Globus pallidus (tissue), 1 donor: ENCODE results near the gene DMGDH.

ENCODE experiments used
- DNase-seq: peaks from one replicate; pipeline ENCODE4 v3.0.0-alpha.2; 2015; ENCODE audit warnings: low spot score

DMGDH gene

DNA sequence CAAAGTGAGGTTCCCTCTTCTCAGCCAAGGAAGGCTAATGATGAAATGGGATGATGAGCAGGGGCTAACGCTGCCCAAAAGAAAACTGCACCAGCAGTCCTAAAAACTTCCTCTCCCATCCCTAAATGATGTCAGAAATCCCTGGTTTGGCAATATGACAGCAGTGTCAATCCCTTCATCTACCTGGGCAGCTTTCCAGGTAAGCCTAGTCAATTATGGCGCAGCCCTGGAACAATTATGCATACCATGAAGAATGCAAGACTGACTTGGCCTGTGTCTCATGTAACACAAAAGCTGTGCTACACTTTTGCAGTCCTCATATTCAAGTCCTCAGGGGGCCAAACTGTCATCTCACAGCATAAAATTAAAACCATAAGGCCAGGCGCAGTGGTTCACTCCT lies 7.0 kb downstream of the DMGDH start:
- no peak for DNase-seq

DNA sequence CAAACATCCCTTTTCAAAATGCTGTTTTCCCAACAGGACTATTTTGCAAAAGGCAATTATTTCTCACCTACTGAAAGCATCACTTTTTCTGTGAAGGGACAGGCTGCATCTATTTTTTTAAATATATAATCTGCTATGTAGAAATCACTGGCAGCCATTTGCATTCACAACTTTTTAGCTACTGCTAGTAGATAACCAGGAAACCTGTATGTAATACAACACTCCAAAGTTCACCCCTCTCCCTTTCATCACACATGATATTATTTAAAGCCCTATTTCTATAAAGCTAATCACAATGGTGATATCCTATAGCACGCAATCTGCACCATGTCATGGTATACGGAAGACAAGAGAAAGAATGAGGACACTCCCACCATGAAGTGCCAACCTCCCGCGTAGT lies 9.8 kb downstream of the DMGDH start:
- no peak for DNase-seq

DNA sequence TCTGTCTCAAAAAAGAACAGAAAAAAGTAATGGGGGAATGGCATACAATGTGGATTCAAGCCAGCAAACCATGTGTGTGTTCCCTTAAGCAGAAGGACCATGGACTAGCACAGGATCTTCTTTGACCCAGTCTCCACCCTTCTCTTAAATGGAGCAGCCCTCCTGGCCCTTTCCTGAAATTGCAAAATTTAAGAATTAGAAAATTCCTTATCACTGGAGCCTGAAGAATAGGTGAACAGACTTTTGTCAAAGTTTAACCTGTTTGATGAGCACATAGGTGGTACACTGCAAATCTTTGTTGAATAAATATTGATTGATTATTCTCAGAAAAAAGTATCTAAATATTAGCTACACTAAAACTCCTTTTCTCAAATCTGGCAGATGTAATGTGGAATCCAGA lies 12.6 kb downstream of the DMGDH start:
- DNase-seq: no peak

DNA sequence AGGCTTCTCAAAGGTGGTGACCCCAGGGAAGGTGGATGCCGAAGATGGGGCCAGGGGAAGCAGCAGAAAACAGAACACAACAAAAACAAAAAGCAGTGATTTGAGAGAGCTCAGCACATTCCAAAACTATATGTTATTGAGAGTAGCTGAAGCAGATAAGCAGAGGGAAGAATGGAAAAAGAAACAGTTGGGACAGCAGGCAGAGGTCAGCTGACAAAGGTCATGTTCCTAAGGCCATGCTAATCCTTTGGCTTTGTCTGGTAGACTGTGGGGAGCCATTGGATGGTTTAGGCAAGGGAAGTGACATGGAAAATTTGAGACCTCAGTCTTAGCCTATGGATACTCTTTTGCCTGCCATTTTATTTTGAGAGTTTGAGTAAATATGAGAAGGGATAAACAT lies 14.5 kb downstream of the DMGDH start:
- no peak for DNase-seq

DNA sequence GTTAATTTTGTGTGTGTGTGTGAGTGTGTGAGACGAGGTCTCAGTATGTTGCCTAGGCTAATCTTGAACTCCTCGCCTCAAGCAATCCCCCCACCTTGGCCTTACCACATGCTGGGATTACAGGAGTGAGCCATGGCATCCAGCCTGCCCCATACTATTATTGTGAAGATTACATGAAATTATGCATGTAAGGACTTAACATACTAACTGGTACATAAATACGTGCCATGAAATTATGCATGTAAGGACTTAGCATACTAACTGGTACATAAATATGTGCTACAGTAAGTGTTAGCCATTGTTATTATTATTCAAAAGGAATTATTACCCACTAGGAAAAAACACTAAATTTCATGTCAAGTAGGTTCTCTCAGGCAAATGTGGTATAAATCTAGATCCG lies 16.2 kb downstream of the DMGDH start:
- no peak for DNase-seq

DNA sequence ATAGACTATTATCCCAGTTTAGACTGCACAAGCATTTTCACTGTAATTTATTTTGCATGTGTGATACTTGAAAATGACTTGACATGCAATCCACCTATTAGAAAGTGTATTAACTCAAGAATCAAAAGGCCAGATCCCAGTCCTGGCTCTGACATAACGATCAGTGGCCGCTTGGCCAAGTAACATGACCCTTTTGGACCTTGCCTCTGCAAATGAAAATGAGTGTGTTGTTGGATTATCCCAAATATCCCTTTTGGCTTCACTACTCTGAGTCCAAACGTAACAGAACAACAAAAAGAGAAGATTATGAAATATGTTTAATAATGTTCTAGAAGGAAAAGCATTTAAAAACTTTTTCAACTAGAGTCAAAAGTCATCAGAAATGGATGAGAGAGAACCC lies 19.0 kb downstream of the DMGDH start:
- DNase-seq: no peak

DNA sequence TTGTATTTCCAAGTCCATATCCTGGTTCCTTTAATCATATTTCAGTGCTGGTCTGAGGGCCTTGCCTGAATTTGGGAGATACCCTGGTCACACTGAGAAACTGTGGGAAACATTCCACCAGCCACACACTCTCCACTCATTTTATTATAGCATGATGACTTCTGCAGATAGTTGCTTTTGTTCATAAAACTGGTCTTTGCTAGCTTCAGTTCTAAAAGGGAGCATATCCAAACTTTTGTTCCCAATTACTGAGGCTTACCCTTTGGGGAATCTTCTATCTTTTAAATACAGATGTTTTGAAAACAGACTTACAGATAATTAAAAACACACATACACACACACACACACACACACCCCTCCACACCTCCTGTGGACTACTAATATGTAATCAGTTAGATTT lies 21.0 kb downstream of the DMGDH start:
- no peak for DNase-seq

DNA sequence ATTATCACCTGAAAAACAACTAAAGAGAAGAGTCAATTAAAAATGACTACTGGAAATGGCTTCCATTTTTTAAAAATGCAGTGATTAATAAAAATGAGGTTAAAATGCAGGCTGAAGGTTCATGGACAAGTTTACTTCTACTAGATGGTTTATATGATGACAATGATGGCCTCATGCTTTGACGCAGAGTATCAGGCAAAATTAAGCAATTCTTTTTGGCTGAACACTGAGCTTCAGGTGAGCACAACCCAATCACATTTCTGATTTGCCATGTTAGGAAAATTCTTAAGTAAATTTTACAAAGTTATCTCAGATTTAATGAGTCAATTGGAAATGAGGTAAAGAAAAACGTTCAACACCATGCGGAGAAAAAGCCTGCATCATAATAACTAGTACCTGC lies 22.3 kb downstream of the DMGDH start:
- no peak for DNase-seq

DNA sequence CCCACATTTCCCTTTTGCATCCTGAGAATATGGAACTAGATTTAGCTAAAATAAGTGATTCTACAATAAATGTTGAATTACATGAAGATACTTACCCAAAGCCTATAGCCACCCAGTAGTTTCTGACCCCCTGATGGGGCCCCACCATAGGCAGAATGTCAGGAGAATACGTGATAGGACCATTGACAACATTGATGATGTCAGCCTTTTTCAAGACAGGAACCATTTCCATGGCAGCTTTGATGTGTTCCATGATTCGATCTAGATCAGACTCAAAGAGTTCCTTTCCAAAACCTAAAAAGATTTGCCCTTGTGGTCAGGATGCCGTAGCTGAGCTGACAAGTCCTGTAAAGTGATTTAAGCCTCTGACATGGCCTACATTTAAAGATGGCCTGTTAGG lies 27.3 kb downstream of the DMGDH start:
- no peak for DNase-seq

DNA sequence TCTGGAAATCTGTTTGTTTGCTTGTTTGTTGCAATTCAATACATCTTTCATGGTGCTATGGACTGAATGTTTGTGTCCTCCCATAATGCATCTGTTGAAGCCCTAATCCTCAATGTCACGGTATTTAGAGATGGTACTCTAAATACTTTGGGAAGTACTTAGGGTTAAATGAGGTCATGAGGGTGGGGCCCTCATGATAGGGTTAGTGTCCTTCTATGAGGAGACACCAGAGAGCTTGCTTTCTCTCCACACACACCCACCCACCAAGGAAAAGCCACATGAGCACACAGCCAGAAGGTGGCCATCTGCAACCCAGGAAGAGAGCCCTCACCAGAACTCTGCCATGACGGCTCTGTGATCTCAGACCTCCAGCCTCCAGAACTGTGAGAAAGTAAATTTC lies 32.7 kb downstream of the DMGDH start:
- DNase-seq: no peak

DNA sequence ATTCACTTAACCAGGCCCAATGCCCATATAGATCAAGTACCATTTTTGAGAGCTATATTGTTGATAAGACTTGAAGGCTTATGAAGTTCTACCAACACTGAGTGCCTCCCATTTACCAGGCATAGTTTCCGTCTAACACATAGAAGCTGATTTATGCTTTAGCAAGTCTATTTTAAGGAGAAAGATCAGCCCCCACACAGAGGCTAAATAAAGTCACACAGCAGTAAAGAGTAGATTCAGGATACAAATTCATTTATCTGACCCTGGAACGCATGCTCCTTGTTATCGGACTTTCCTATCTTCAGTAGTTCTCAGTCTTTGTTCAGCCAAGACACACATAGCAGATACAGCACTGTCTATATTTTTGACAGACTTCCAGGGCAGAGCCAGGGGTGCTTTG lies 34.2 kb downstream of the DMGDH start:
- DNase-seq: no peak

DNA sequence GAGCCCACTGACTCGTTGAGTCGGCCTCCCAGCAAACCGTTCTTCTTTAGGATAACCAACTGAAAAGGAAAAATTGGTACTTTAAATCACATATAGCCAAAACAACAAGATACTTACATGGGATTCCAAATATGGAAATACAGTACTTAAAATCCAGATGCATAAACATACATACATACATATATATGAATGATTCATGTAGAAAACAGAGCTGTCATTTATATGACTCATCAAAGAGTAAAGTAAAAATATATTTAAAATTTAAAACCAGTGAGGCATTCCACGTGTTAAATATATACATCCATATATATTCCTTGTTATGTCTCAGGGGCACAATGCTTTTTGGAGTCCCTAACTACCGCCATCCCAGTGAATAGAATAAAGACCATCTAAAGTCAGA lies 36.7 kb downstream of the DMGDH start:
- DNase-seq: no peak

DNA sequence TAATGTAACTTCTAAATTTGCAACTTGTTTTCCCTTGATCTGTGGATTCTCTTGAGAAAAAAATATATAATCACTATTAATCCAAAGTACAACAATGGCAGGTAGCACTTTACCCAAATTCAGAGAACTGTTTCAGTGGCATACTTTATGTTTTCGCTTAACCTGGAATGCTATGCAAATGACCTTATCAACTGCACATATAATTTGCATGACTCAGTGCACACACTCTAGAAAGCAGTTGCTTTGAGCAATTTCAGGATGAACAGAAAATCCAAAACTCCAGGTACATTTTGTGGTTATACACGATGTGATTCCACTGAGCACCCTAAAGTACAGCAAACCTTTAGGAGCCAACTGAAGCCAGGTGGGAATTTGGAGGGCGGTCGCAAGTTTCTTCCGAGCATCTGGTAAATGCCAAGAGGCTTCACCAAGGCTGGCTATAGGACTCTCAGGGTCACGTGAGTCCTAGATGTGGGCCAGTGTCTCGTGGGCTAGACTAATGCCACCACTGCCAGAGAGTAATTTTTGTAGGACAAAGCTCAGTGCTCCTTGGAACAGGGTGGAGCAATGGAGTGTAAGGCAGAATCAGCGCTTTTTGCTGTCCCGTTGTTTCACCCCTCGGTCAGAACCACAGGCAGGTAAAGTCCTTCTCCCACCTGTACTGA lies 37.3 kb downstream of the DMGDH start:
- DNase-seq: no peak

DNA sequence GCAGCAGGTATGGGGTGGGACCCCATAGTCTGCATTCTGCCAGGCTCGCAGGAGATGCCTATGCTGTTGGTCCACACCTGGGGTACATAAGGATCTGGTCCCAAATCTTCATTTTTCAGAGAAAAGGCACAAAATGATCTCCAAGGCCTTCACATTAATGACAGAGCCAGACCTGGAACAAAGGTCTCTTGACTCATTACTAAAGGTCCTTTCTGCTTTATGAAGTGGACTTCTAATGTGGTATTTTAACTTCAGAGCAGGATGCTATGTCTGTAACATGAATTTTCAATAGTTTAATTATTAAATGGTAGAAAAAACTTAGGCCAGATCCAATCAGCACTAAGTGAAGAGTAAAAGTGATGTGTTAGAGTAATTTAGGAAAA lies 38.0 kb downstream of the DMGDH start:
- no peak for DNase-seq

DNA sequence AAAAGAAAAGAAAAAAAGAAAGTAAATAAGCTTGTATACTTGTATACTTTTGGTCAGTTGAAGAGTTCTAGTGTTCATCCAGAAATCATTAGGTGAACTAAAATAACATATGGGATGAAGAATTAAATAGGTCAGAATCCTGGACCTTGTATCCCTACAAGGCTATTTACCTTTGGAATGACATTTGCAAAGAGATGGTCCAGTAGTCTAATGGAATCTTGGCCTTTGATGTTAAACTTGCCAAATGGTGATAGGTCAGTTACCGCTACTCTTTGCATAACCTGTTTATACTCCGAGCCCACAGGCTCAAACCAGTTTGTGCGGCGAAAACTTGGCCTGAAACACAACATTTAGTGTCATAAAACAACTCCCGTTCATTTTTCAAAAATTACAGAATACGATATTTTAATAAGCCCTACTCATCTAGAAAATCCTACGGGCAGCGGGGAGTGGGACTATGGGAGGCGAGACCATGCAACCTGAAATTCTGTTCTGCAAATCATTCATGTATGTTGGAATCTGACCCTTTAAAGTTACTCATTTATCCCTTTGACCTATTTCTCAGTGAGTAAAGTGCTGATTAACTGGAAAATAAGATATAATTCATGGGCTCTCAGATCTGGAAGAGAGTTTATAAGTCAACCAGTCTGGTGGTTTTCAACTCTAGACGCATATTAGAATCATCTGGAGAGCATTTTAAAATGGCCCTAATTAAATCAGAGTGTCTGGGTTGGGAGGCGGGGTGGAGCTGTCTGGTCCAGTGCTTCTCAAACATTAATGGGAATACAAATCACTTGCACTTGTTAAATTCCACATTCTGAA lies 38.6 kb downstream of the DMGDH start:
- no peak for DNase-seq

DNA sequence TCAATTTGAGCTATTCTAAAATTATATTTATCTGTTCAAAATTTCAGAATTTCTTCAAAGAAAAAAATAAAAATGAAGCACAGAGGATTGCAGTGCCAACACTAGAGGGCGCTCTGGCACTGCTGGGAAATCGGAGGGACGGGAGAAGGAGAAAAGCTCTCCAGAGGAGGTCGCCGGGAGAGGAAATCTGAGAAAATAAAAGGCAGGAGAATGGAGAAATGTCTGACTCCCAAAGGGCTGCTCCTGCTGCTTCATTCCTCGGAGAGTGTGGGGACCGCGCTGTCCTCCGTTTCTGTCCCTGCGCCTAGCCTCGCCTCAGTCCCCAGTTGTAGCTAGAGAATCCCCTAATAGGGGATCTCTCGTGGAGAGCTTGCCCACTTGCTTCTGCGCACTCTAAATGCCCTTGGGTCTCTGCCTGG lies 44.4 kb downstream of the DMGDH start:
- peak; percentile 51 for DNase-seq

DNA sequence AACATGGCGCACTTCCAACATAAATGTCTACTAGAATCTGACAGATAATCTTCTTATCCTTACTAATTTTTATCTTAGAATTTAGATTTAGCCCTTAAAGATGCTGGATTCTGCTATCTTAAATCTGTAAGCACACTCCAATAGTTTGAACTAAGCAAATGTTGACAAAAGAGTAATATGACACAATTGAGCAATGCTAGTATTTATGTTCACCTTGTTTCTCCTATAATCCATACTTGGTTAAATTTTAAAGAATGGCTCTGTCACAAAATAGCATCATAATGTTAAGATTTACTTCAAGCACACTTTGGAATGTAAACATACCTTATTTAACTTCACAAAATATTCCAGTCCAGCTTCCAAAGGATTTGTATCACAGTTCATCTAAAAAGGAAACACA lies 45.5 kb downstream of the DMGDH start:
- DNase-seq: no peak

DNA sequence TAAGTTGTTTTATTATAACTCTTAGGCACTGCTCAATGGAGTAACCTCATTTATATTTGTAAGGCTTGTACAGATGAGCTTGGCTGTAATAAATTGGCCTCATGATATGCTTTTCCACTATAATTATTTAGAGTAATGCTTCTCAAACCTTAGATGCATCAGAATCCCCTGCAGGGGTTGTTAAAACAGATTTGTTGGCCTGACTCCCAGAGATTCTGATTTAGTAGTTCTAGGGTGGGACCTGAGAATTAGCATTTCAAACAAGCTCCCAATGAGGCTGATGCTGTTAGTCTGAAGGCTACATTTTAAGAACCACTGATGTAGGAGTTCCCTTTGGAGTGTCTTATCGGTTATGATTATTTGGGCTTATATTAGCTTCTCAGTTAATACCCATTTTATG lies 46.1 kb downstream of the DMGDH start:
- no peak for DNase-seq

DNA sequence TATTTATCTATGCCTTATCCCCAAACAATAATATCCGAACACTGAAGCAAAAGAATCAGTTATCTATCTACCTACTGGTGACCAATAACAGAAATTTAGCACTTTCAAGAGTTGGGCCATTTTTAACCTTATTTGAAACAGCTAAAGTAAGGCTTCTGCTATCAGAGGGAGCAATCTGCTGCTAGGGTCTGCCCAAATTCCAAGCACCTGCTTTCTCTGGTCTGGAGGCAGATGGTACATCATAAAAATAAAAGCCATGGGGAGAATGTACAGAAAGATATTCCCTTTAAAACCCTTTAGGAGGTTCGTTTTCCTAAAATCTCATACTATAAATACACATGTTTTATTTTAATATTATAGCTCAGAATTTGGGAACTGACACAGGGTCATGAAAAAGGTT lies 46.7 kb downstream of the DMGDH start:
- no peak for DNase-seq

DNA sequence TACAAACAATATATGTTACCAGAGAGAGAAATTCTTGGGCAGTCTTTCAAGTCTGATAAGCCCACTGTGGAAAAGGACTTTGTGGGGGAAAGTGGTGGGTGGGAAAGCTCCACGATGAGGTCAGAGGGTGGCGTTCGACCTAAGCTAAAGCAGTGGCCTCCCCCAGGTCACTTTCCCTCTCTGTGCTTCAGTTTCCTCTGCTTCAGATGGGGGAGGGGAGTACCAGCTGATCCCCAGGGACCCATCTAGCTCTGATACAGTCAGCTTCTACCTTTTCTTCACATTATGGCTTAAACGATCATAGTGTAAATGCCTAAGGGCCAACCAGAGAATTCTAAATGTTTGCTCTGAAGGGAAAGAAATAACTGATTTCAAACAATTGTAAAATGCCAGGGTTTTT lies 47.7 kb downstream of the DMGDH start:
- no peak for DNase-seq

DNA sequence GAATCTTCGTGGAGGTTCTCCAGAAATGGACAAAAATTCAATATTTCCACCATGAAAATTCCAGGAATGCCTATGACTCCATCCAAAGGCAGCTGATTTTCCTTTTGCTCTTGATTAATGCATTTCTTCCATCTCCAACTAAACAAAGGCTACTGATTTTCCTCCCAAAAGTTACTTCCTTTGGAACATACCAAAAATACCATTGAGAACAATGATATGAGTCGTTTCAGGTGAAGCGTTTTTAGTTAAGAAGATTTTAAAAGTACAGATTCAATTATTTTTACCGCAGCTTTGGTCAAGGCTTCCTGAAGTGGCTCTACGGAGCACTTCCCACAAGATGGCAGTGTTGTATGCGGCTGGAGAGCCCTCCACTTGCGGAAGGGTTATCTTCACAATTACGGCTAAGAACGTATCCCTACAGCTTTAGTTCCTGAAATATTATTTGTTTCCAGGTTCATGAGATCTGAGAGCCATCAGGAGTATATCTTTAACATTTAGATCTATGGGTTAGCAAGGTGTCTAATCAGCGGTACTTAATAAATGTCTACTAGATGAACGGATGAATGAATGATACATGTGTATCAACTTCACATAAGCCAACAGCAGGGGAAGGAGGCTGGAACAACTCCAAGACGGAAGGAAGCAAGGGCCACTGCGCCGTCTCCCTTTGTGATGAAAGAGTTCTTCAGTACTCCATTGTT lies 48.5 kb downstream of the DMGDH start:
- DNase-seq: peak; percentile 54

DNA sequence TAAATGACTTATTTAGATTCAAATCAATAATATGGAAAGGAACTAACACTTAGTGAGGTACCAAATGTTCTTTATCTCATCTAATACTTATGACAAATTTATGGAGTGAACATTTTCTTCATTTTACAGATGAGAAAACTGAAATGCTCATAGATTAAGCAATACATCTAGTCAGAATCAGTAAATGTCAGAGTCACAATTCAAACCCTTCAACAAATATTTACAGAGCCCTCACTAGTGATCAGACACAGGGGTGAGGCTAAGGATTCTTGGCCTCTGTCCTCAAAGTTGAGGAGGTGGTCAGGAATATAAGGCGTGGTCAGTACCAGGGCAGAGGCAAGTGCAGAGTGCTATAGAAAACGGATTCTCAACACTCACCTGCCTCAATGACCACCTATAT lies 54.8 kb downstream of the DMGDH start:
- DNase-seq: no peak

DNA sequence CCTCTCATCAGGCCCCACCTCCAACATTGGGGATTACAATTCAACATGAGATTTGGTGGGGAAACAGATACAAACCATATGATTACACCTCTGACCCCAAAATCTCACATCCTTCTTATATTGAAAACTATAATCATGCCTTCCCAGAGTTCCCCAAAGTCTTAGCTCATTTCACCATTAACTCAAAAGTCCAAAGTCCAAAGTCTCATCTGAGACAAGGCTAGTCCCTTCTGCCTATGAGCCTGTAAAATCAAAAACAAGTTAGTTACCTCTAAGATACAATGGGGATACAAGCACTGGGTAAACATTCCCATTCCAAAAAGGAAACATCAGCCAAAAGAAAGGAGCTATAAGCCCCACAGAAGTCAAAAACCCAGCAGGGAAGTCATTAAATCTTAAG lies 57.6 kb downstream of the DMGDH start:
- DNase-seq: no peak
